ENCODE data around the gene INTS7. TPM values are rescaled to one million over a fixed set of nuclear protein-coding genes. Genes with fewer than 3 reads are reported as not detected.
A peak's percentile ranks its signal among the peaks of the same experiment; 100 is the strongest.

INTS7 gene
- total RNA-seq, 4 donors from 2014 or later, result 13.5 to 22.3 (median 18.2) TPM

DNA sequence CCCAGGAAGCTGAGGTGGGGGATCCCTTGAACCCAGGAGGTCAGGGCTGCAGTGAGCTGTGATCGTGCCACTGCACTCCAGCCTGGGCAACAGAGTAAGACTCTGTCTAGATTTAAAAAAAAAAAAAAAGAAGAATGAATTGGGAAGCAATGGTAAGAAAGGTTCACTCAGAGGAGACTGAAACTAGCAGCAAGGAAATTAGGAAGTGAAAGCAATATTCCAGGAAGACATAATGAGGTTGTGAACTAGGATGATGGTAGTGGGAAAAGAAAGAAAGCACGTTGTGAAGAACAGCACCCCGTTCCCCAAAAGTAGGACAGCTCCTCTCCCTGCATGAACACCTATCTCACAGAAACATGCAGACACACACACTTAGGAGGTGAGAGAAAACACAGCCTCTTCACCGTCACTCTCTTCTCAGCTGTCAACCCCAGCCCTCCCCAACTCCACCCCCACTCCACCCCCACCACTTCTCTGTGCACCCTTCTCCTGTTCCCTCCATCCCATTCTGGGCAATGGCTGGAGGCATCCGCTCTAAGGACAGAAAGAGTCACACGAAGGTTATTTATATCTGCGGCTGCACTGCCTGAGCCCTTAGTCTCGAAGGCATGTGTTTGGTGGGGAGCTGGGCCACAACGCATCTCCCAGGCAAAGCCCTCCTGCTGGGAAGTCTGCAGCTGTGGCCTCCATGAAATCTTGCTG is 103.0 kb downstream of the INTS7 start:
- DNase-seq (ENCODE audit: low spot score in 2 of 2), result no peak
- 92% methylated on average over 9 of the region's 9 CpGs for WGBS
- Histone ChIP-seq H3K27ac (no peak overlapping the region), H3K36me3 (no peaks in the 10 kb centered on the region), H3K9me3 (no peaks in the 10 kb centered on the region), H3K4me1 (peaks cover 20% of the 10 kb centered on the region), H3K4me3 (no peak overlapping the region), H3K27me3 (no peaks in the 10 kb centered on the region)
- TF ChIP-seq, protein P1, sequence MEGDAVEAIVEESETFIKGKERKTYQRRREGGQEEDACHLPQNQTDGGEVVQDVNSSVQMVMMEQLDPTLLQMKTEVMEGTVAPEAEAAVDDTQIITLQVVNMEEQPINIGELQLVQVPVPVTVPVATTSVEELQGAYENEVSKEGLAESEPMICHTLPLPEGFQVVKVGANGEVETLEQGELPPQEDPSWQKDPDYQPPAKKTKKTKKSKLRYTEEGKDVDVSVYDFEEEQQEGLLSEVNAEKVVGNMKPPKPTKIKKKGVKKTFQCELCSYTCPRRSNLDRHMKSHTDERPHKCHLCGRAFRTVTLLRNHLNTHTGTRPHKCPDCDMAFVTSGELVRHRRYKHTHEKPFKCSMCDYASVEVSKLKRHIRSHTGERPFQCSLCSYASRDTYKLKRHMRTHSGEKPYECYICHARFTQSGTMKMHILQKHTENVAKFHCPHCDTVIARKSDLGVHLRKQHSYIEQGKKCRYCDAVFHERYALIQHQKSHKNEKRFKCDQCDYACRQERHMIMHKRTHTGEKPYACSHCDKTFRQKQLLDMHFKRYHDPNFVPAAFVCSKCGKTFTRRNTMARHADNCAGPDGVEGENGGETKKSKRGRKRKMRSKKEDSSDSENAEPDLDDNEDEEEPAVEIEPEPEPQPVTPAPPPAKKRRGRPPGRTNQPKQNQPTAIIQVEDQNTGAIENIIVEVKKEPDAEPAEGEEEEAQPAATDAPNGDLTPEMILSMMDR (IDR thresholded peaks at IDR 0.05), result no peak
- TF ChIP-seq POLR2A (IDR thresholded peaks at IDR 0.05) (no peak), EP300 (IDR thresholded peaks at IDR 0.05) (no peak), POLR2AphosphoS5 (IDR thresholded peaks at IDR 0.05) (no peak)

- no peak for DNase-seq (ENCODE audit: low spot score in 2 of 2)
- no peak overlapping the region for H3K4me3 ChIP-seq
- H3K27me3 ChIP-seq, result no peaks in the 10 kb centered on the region
- H3K36me3 ChIP-seq, result no peaks in the 10 kb centered on the region
- H3K9me3 ChIP-seq, result no peaks in the 10 kb centered on the region
- peaks cover 20% of the 10 kb centered on the region for H3K4me1 ChIP-seq
- WGBS, result 71% methylated on average over 2 of the region's 2 CpGs
- H3K27ac ChIP-seq, result peak overlapping the region; percentile 49
- TF ChIP-seq, protein P1 (IDR thresholded peaks at IDR 0.05), result no peak
- no peak for TF ChIP-seq POLR2A (IDR thresholded peaks at IDR 0.05)
- TF ChIP-seq POLR2AphosphoS5 (IDR thresholded peaks at IDR 0.05), result no peak
- TF ChIP-seq EP300 (IDR thresholded peaks at IDR 0.05), result no peak
Measured at GRCh38 chr1:211929683-211930082, 105.7 kb downstream of the INTS7 start.

DNA sequence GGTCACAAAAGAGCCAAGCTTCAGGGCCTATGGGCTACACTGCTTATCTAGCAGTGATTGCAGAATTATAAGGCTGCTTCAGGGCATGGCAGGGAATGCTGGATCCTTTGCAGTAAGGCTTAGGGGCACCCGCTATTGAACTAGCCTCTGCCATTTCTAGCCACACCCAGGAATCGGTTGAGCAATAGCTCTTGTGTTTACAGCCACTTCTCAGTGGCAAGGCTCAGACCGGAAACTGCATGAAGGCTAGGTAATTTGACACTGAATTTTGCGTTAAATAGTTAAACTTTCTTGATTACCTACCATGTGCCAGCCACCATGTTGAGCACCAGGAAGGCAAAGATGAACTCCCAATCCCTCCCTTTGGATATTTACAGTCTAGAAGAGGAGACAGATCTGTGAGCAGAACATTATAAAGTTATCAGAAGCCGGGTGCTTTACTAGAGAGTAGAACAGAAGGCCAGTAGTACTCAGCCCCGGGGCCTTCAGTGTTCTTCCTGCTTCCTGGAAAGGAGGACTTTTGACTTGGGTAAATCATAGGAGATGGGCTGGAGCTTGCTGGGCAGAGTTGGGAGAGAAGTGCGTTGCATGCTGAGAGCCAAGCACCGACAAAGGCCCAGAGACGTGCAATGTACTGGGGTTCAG is 106.2 kb downstream of the INTS7 start:
- no peaks in the 10 kb centered on the region for H3K27me3 ChIP-seq
- no peak overlapping the region for H3K4me3 ChIP-seq
- DNase-seq (ENCODE audit: low spot score in 2 of 2), result no peak
- H3K4me1 ChIP-seq, result peaks cover 20% of the 10 kb centered on the region
- H3K27ac ChIP-seq, result peak overlapping the region; percentile 60
- WGBS, result 58% methylated on average over 9 of the region's 9 CpGs
- no peaks in the 10 kb centered on the region for H3K36me3 ChIP-seq
- no peak for TF ChIP-seq POLR2A (IDR thresholded peaks at IDR 0.05)
- no peak for TF ChIP-seq POLR2AphosphoS5 (IDR thresholded peaks at IDR 0.05)
- TF ChIP-seq, protein P1 (IDR thresholded peaks at IDR 0.05), result no peak
- TF ChIP-seq EP300 (IDR thresholded peaks at IDR 0.05), result no peak
- H3K9me3 ChIP-seq, result no peaks in the 10 kb centered on the region

- DNase-seq (ENCODE audit: low spot score in 2 of 2), result no peak
- 54% methylated on average over 1 of the region's 1 CpG for WGBS
Measured at GRCh38 chr1:211928290-211928801, 107.0 kb downstream of the INTS7 start.

More at GRCh38 chr1:211928290-211928801, 107.0 kb downstream of the INTS7 start:
- Histone ChIP-seq H3K4me1 (peaks cover 20% of the 10 kb centered on the region), H3K36me3 (no peaks in the 10 kb centered on the region), H3K27ac (peak overlapping the region; percentile 60), H3K27me3 (no peaks in the 10 kb centered on the region), H3K9me3 (no peaks in the 10 kb centered on the region), H3K4me3 (no peak overlapping the region)
- TF ChIP-seq POLR2AphosphoS5 (IDR thresholded peaks at IDR 0.05) (no peak), EP300 (IDR thresholded peaks at IDR 0.05) (no peak), POLR2A (IDR thresholded peaks at IDR 0.05) (no peak)
- TF ChIP-seq, protein P1 (IDR thresholded peaks at IDR 0.05), result no peak

All from suprapubic skin (tissue), 4 donors.